Pancreas (tissue), 10 donors: ENCODE measurements around the gene SAMHD1. TPM values are rescaled to one million over a fixed set of nuclear protein-coding genes. Genes with fewer than 3 reads are reported as not detected.

ENCODE experiments used
- ATAC-seq, 4 donors: fragments of 200-7000 bp; cut with Tn5 transposase; one replicate each; pipeline versions ENCODE4 v1.8.0 to v1.9.1; 2020; ENCODE audit warnings: mild to moderate bottlenecking in 4 of 4, moderate library complexity in 4 of 4
- DNase-seq, 6 donors: peaks; one replicate each; pipeline ENCODE4 v3.0.0-alpha.2; 2020
- FAIRE-seq: peaks from 2 replicates; lab custom pipeline; 2012; peaks lifted over from hg19 to GRCh38; lab: Jason Lieb, UNC
- H3K27ac ChIP-seq, 4 donors: fragments of 200-600 bp; sonication (generic); 1 replicate in 3 of 4; 2 replicates in 1 of 4; pipeline versions ENCODE4 v1.5.0 to v1.8.0; 2020
- H3K27me3 ChIP-seq, 4 donors: fragments of 200-600 bp; one replicate each; pipeline ENCODE4 v1.8.0; 2021
- H3K36me3 ChIP-seq, 3 donors: fragments of 200-600 bp; sonication (generic) in 1 of 3; one replicate each; pipeline versions ENCODE4 v1.5.0 to v1.8.0; 2020 to 2021
- H3K4me1 ChIP-seq, 3 donors: fragments of 200-600 bp; one replicate each; pipeline ENCODE4 v1.8.0; 2021
- H3K4me3 ChIP-seq, 4 donors: fragments of 200-600 bp; sonication (generic) in 2 of 4; one replicate each; pipeline versions ENCODE4 v1.5.0 to v1.8.0; 2020 to 2021
- H3K9me3 ChIP-seq, 4 donors: fragments of 200-600 bp; one replicate each; pipeline ENCODE4 v1.8.0; 2021
- WGBS, 2 donors: extraction: QIAGEN DNeasy Blood & Tissue Kit; methylation state at CpG; one replicate each; pipeline ENCODE4 v1.1.7; 2013; 5-methylcytosine and 5-hydroxymethylcytosine counted together
- intact Hi-C, 3 donors: fragments of 100-400 bp; cut with DNase I; formaldehyde crosslinking; loops; one replicate each; pipeline versions ENCODE4 v1.11.1 to v1.14.2; 2022
- polyA plus RNA-seq, 2 donors: library from polyadenylated mRNA; stranded (reverse); fragments of 200-250 nt; gene quantifications; one replicate each; pipeline ENCODE4 v1.2.3, GENCODE V29; 2013
- total RNA-seq, 6 donors: library from RNA; stranded (reverse); fragmentation: NEBNext Ultra II Directional in 4 of 6; extraction: Animal tissue kit (Norgen Biotek cat#: 25700) in 4 of 6; gene quantifications; one replicate each; pipeline versions ENCODE4 v1.2.1 to v1.2.4, GENCODE V29; 2021 to 2023
- TF ChIP-seq, protein P1 (sequence below), 4 donors: fragments of 200-600 bp; sonication (generic) in 3 of 4; IDR thresholded peaks; one replicate each; pipeline versions ENCODE4 v1.5.0 to v1.8.0; 2021; ENCODE audit warnings: antibody characterized with exemption in 4 of 4
- donor health status: healthy with polysubstance abuse.
- donor health status: DM: no; HTN: no; CAD: no; lungs with moderate emphysema.
- donor health status: DM: no; HTN: no; CAD: no.
- donor health status: control.
- donor health status: control.
- donor health status: Bipolar disorder and iron deficiency.
- donor health status: DM: yes; HTN: yes; CAD: no.
- donor health status: DM: no; HTN: no; CAD: no.
- donor health status: DM: no; HTN: no; CAD: no.
- donor health status: DM: yes; HTN: yes; CAD: no.

SAMHD1 gene
- total and polyA plus RNA-seq, 8 donors, result 23.3 to 90.7 (median 49.0) TPM

DNA sequence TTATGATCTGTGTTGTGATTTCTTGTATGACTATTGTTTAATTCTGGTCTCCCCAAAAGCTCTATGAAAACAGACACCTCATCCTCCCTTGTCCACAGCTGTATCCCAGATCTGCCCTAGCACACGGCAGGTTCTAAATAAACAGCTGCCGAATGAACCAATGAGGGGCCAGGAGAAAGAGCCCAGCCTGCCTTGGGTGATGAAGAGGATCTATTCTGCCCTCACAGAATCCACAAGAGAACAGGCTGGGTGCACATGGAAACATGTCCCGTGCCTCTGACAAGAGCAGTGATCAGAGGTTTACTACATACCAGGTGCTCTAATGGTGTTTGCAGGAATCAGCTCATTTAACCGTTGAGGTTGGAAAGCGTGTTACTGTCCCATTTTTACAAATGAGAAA, 91.2 kb downstream of the SAMHD1 start:
- Histone ChIP-seq H3K27me3 (no peaks in the 10 kb centered on the region), H3K36me3 (no peaks in the 10 kb centered on the region), H3K9me3 (no peaks in the 10 kb centered on the region), H3K4me3 (no peak overlapping the region), H3K27ac (no peak overlapping the region), H3K4me1 (peaks cover 0 to 7% (median 0%) of the 10 kb centered on the region in 3 donors)
- intact Hi-C loops, result no loop called here
- DNase-seq (no peak), ATAC-seq (no peak), FAIRE-seq (no peak)
- TF ChIP-seq, protein P1, sequence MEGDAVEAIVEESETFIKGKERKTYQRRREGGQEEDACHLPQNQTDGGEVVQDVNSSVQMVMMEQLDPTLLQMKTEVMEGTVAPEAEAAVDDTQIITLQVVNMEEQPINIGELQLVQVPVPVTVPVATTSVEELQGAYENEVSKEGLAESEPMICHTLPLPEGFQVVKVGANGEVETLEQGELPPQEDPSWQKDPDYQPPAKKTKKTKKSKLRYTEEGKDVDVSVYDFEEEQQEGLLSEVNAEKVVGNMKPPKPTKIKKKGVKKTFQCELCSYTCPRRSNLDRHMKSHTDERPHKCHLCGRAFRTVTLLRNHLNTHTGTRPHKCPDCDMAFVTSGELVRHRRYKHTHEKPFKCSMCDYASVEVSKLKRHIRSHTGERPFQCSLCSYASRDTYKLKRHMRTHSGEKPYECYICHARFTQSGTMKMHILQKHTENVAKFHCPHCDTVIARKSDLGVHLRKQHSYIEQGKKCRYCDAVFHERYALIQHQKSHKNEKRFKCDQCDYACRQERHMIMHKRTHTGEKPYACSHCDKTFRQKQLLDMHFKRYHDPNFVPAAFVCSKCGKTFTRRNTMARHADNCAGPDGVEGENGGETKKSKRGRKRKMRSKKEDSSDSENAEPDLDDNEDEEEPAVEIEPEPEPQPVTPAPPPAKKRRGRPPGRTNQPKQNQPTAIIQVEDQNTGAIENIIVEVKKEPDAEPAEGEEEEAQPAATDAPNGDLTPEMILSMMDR (IDR thresholded peaks at IDR 0.05), result no peak
- 62 to 64% methylated on average over 5 of the region's 5 CpGs for WGBS, 2 donors

DNA sequence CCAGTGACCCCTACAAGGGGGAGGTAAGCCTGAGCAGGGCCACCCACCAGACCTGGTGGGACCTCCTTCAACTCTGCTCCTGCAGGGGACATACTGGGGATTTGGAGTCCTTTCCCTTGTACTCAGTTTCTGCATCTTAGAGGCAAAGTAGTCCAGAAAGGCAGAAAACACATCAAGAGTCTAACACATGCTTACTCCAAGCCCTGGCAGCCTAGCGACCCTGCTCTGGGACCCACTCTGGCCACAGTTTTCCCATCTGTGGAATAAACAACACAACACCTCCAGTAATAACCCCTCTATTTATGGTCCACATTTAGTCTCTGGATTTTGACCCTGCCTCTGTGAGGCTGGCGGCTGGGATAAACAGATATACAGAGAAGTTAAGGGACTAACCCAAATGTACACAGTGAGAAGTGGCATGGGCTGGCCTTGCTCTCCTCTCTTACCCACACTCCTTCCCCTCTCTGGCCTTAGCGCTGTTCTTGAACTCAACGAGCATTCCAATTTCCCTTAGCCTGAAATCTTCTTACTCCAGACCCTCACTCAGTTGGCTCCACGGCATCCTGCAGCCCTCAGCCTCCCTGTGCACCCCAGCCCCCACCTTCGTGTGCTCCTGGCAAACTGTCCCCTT, 91.7 kb downstream of the SAMHD1 start:
- H3K27ac ChIP-seq, result no peak overlapping the region
- no peaks in the 10 kb centered on the region for H3K9me3 ChIP-seq
- no peaks in the 10 kb centered on the region for H3K27me3 ChIP-seq
- intact Hi-C loops, result no loop called here
- H3K4me3 ChIP-seq, result no peak overlapping the region
- DNase-seq (no peak), FAIRE-seq (no peak), ATAC-seq (no peak)
- no peaks in the 10 kb centered on the region for H3K36me3 ChIP-seq
- WGBS, 2 donors, result 44 to 52% methylated on average over 6 of the region's 6 CpGs
- TF ChIP-seq, protein P1 (IDR thresholded peaks at IDR 0.05), result no peak
- peaks cover 0 to 7% (median 0%) of the 10 kb centered on the region in 3 donors for H3K4me1 ChIP-seq

DNA sequence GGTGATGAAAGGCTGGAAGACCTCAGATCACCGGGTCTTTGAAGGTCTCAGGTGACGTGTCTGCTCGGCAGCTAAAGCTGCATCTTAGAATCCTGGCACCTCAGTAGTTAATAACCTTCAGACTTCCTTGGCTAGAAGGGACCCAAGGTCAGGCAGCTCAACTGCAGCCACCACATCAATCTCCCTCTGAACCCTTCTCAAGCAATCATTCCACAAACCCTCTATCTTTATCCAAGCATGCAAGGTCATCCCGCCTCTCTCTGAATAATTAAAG, 92.3 kb downstream of the SAMHD1 start:
- no peak for ATAC-seq
- no peaks in the 10 kb centered on the region for H3K27me3 ChIP-seq
- FAIRE-seq, result no peak
- H3K27ac ChIP-seq, result no peak overlapping the region
- H3K4me3 ChIP-seq, result no peak overlapping the region
- H3K9me3 ChIP-seq, result no peaks in the 10 kb centered on the region
- peaks cover 0 to 3% (median 0%) of the 10 kb centered on the region in 3 donors for H3K4me1 ChIP-seq
- WGBS, 2 donors, result 49 to 60% methylated on average over 4 of the region's 4 CpGs
- DNase-seq, result no peak
- TF ChIP-seq, protein P1 (IDR thresholded peaks at IDR 0.05), result no peak
- intact Hi-C loops, result no loop called here
- H3K36me3 ChIP-seq, result no peaks in the 10 kb centered on the region

DNA sequence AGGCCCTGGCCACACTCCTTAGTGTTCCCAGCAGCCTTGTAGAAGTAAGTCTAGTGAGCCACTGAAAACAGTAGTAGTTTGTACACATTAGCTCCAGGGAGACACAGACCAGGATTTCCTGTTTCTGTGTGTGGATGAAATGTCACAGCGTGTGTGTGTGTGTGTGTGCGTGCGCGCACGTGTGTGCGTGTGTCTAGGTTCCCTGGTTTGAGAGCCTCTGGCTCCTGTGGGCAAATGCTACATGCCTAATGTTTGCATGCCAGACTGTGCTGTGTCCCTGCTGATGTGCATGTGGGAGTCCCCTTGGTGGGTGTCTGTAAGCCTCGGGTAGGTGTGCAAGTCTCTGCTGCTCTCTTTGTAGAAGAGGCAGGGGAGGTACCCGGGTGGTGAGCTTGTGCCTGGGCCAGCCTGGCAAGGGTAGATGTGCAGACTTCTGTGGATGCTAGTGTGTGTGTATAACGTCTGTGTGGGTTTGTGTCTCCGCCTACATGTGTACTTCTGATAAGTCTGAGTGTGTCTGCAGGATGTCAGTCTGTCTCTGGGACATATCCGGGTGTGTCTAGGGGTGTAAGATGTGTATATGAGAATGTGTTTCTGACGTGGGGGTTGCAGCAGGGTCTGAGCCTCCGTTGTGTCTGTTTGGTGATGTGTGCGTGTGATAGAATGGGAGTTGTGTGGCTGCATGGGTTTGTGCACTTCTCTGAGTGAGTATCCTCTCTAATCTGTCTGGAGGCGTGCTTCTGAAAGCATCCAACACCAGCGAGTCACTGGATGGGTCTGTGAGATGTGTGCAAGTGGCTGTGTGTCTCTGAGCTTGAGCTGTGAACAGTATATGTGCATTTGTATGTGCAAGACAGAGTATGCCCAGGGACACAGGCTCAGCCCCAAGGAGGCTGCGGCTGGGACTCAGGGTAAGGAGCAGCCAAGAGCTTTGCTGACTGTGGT, 94.5 kb downstream of the SAMHD1 start:
- H3K9me3 ChIP-seq, result no peaks in the 10 kb centered on the region
- DNase-seq (no peak), ATAC-seq (peak in 2 of 4 donors; percentile 21), FAIRE-seq (no peak)
- no peak overlapping the region for H3K4me3 ChIP-seq
- TF ChIP-seq, protein P1 (IDR thresholded peaks at IDR 0.05), result no peak
- H3K36me3 ChIP-seq, result no peaks in the 10 kb centered on the region
- 73 to 78% methylated on average over 17 of the region's 17 CpGs for WGBS, 2 donors
- no peak overlapping the region for H3K27ac ChIP-seq
- H3K4me1 ChIP-seq, result peaks cover 0 to 3% (median 0%) of the 10 kb centered on the region in 3 donors
- H3K27me3 ChIP-seq, result no peaks in the 10 kb centered on the region
- intact Hi-C loops, result no loop called here
